ENCODE data around the gene UNC5B.
A peak's percentile ranks its signal among the peaks of the same experiment; 100 is the strongest.

UNC5B gene

GRCh38 chr10:71302874-71303568 lies 90.7 kb downstream of the UNC5B start:
- DNase-seq: peak; percentile 40

GRCh38 chr10:71303569-71303907 lies 91.2 kb downstream of the UNC5B start:
- DNase-seq: no peak

- DNase-seq: no peak
Observed at GRCh38 chr10:71304914-71305313, 92.5 kb downstream of the UNC5B start.

GRCh38 chr10:71306979-71307378 lies 94.6 kb downstream of the UNC5B start:
- DNase-seq: no peak

- no peak for DNase-seq
Observed at GRCh38 chr10:71307469-71308085, 95.2 kb downstream of the UNC5B start.

- no peak for DNase-seq
Observed at GRCh38 chr10:71308244-71308643, 95.9 kb downstream of the UNC5B start.

- no peak for DNase-seq
Observed at GRCh38 chr10:71308985-71309384, 96.6 kb downstream of the UNC5B start.

GRCh38 chr10:71309919-71310318 lies 97.5 kb downstream of the UNC5B start:
- no peak for DNase-seq

- no peak for DNase-seq
Observed at GRCh38 chr10:71312220-71312619, 99.8 kb downstream of the UNC5B start.

- no peak for DNase-seq
Observed at GRCh38 chr10:71312811-71313789, 100.7 kb downstream of the UNC5B start.

- peak; percentile 30 for DNase-seq
Observed at GRCh38 chr10:71314028-71314693, 101.8 kb downstream of the UNC5B start.

GRCh38 chr10:71314694-71315225 lies 102.4 kb downstream of the UNC5B start:
- no peak for DNase-seq

GRCh38 chr10:71316056-71316785 lies 103.9 kb downstream of the UNC5B start:
- DNase-seq: no peak

GRCh38 chr10:71316786-71317160 lies 104.4 kb downstream of the UNC5B start:
- no peak for DNase-seq

- DNase-seq: no peak
Observed at GRCh38 chr10:71317739-71318138, 105.4 kb downstream of the UNC5B start.

- peak; percentile 64 for DNase-seq
Observed at GRCh38 chr10:71319042-71319799, 106.9 kb downstream of the UNC5B start, which contains the start of gene SLC29A3. Gene SLC29A3, plus strand, starts transcription at chr10:71319259. Its CDS starts 51 bp downstream, at chr10:71319310.

GRCh38 chr10:71319800-71320392 lies 107.5 kb downstream of the UNC5B start:
- no peak for DNase-seq

- no peak for DNase-seq
Observed at GRCh38 chr10:71320592-71320991, 108.2 kb downstream of the UNC5B start.

- no peak for DNase-seq
Observed at GRCh38 chr10:71321386-71321785, 109.0 kb downstream of the UNC5B start.

- peak; percentile 25 for DNase-seq
Observed at GRCh38 chr10:71323407-71323806, 111.0 kb downstream of the UNC5B start.

GRCh38 chr10:71324743-71325142 lies 112.4 kb downstream of the UNC5B start:
- DNase-seq: no peak
